IMR-90 (cell line): ENCODE data around the gene SURF4. TPM values are rescaled to one million over a fixed set of nuclear protein-coding genes. Genes with fewer than 3 reads are reported as not detected.

ENCODE experiments used
- ATAC-seq: fragments of 200-7000 bp; cut with Tn5 transposase; 2 replicates; pipeline ENCODE4 v1.9.1; 2020; ENCODE audit warnings: low read depth, mild to moderate bottlenecking, moderate library complexity
- BruUV-seq: library from RNA; stranded (reverse); fragments of 400-500 nt; replicated peaks from 2 replicates; lab custom pipeline; 2021; lab: Mats Ljungman, UMichigan
- CTCF ChIA-PET: fragments of 300-600 bp; formaldehyde crosslinking; extraction: SDS; loops from one replicate; lab custom pipeline; 2021; ENCODE audit warnings: antibody characterized with exemption; lab: Yijun Ruan, JAX
- POLR2A ChIA-PET: fragments of 300-600 bp; sonication (Branson Sonifier 250); formaldehyde crosslinking; loops from one replicate; lab custom pipeline; 2022; ENCODE audit warnings: antibody characterized with exemption; ENCODE audit not compliant: unreplicated experiment; lab: Charles Lee
- DNase-seq: peaks from one replicate; pipeline ENCODE4 v3.0.0; 2013
- H2AFZ ChIP-seq: replicated peaks from 2 replicates; pipeline ENCODE3; 2013; ENCODE audit warnings: low read length, mild to moderate bottlenecking; ENCODE audit not compliant: poor library complexity
- H2AK5ac ChIP-seq: 2 replicates; pipeline ENCODE4 v1.6.1; 2013; ENCODE audit warnings: low read depth, low read length, inconsistent platforms
- H2AK9ac ChIP-seq: replicated peaks from 2 replicates; pipeline ENCODE3; 2013; ENCODE audit warnings: mild to moderate bottlenecking, low read depth, low read length, moderate library complexity; ENCODE audit not compliant: poor library complexity
- H2BK120ac ChIP-seq: 2 replicates; pipeline ENCODE4 v1.6.1; 2013; ENCODE audit warnings: low read depth, low read length, inconsistent platforms
- H2BK15ac ChIP-seq: 3 replicates; pipeline ENCODE4 v1.6.1; 2013; ENCODE audit warnings: low read depth, low read length, inconsistent platforms
- H2BK20ac ChIP-seq: 2 replicates; pipeline ENCODE4 v1.6.1; 2013; ENCODE audit warnings: low read depth, mild to moderate bottlenecking, inconsistent platforms, low read length, moderate library complexity
- H2BK5ac ChIP-seq: 2 replicates; pipeline ENCODE4 v1.6.1; 2013; ENCODE audit warnings: mild to moderate bottlenecking, low read depth, low read length, inconsistent platforms; ENCODE audit not compliant: poor library complexity, severe bottlenecking
- H3K14ac ChIP-seq: replicated peaks from 2 replicates; pipeline ENCODE4 v1.6.1; 2013; ENCODE audit warnings: low read depth, low read length, inconsistent platforms
- H3K18ac ChIP-seq: 2 replicates; pipeline ENCODE4 v1.6.1; 2013; ENCODE audit warnings: low read depth, low read length, control low read depth
- H3K23ac ChIP-seq: 2 replicates; pipeline ENCODE4 v1.6.1; 2013; ENCODE audit warnings: low read depth, low read length, inconsistent platforms
- H3K27ac ChIP-seq: 2 replicates; pipeline ENCODE4 v1.5.1; 2013; ENCODE audit warnings: mild to moderate bottlenecking, control low read depth, low read length; ENCODE audit not compliant: insufficient read depth
- H3K27me3 ChIP-seq: 2 replicates; pipeline ENCODE4 v1.6.1; 2013; ENCODE audit warnings: low read length; ENCODE audit not compliant: control insufficient read depth, insufficient read depth
- H3K36me3 ChIP-seq: 2 replicates; pipeline ENCODE4 v1.6.1; 2013; ENCODE audit warnings: low read length, mixed read lengths; ENCODE audit not compliant: control insufficient read depth, insufficient read depth
- H3K4ac ChIP-seq: 2 replicates; pipeline ENCODE4 v1.6.1; 2013; ENCODE audit warnings: low read depth, low read length, inconsistent platforms
- H3K4me1 ChIP-seq: 2 replicates; pipeline ENCODE4 v1.6.1; 2013; ENCODE audit warnings: low read length, mixed read lengths; ENCODE audit not compliant: control insufficient read depth, insufficient read depth
- H3K4me2 ChIP-seq: 2 replicates; pipeline ENCODE4 v1.6.1; 2013; ENCODE audit warnings: low read depth, mild to moderate bottlenecking, control low read depth, low read length, moderate library complexity
- H3K4me3 ChIP-seq: 2 replicates; pipeline ENCODE4 v1.5.1; 2013; ENCODE audit warnings: low read depth, mild to moderate bottlenecking, control low read depth, low read length, moderate library complexity; ENCODE audit not compliant: insufficient read depth
- H3K56ac ChIP-seq: 2 replicates; pipeline ENCODE4 v1.6.1; 2013; ENCODE audit warnings: low read length, inconsistent platforms; ENCODE audit not compliant: insufficient read depth; ENCODE audit errors: extremely low read depth
- H3K79me1 ChIP-seq, 2 experiments: 2 replicates each; pipeline ENCODE4 v1.6.1; 2013; ENCODE audit warnings: low read length in 2 of 2, inconsistent platforms in 1 of 2, low read depth in 1 of 2
- H3K9ac ChIP-seq: 2 replicates; pipeline ENCODE4 v1.6.1; 2013; ENCODE audit warnings: low read depth, low read length, control low read depth
- H3K9me1 ChIP-seq: 2 replicates; pipeline ENCODE4 v1.6.1; 2013; ENCODE audit warnings: low read length, inconsistent platforms; ENCODE audit not compliant: insufficient read depth
- H3K9me3 ChIP-seq: 2 replicates; pipeline ENCODE4 v1.6.1; 2013; ENCODE audit warnings: low read length; ENCODE audit not compliant: control insufficient read depth, insufficient read depth
- H4K20me1 ChIP-seq: 2 replicates; pipeline ENCODE4 v1.6.1; 2013; ENCODE audit warnings: low read length, inconsistent platforms; ENCODE audit not compliant: insufficient read depth
- H4K5ac ChIP-seq: 2 replicates; pipeline ENCODE4 v1.6.1; 2013; ENCODE audit warnings: mild to moderate bottlenecking, low read depth, low read length, control low read depth
- H4K8ac ChIP-seq, 2 experiments: 2 replicates each; pipeline ENCODE4 v1.6.1; 2013; ENCODE audit warnings: low read depth in 2 of 2, low read length in 2 of 2, control low read depth in 1 of 2, inconsistent platforms in 1 of 2
- H4K91ac ChIP-seq: 2 replicates; pipeline ENCODE4 v1.6.1; 2013; ENCODE audit warnings: low read depth, low read length, inconsistent platforms; ENCODE audit not compliant: insufficient read depth
- NFE2L2 ChIP-seq: fragments of 150-350 bp; IDR thresholded peaks from 2 replicates; pipeline ENCODE4 v1.6.1; 2016; ENCODE audit warnings: low read depth, mild to moderate bottlenecking, low read length
- WGBS, 2 experiments: methylation state at CpG; one replicate each; pipeline versions ENCODE4 v1.1.5 to v1.1.7; 2013; ENCODE audit warnings: missing lambda C conversion rate in 2 of 2; ENCODE audit not compliant: insufficient read length in 1 of 2; ENCODE audit errors: extremely low coverage in 2 of 2; 5-methylcytosine and 5-hydroxymethylcytosine counted together
- dilution Hi-C: fragments of 300-500 bp; cut with HindIII; formaldehyde crosslinking; loops from one replicate; pipeline ENCODE4 v1.14.3; 2018; ENCODE audit warnings: low sequenced_read_pairs; ENCODE audit not compliant: unreplicated experiment
- in situ Hi-C: fragments of 300-500 bp; cut with MboI; formaldehyde crosslinking; loops from 3 replicates; pipeline ENCODE4 v1.14.3; 2019; ENCODE audit warnings: low sequenced_read_pairs, inconsistent platforms, mixed read lengths
- intact Hi-C: fragments of 100-400 bp; cut with micrococcal nuclease; formaldehyde crosslinking; loops from 2 replicates; pipeline ENCODE4 v1.10.0; 2022
- polyA plus RNA-seq, 3 experiments: library from polyadenylated mRNA; depleted of rRNA; stranded (reverse); fragments of >200 nt; gene quantifications; 2 replicates each; pipeline ENCODE4 v1.2.3, GENCODE V29; 2012; ENCODE audit warnings: low replicate concordance in 1 of 3
- total RNA-seq: library from RNA; depleted of rRNA; stranded (reverse); fragments of >200 nt; gene quantifications from 2 replicates; pipeline ENCODE4 v1.2.3, GENCODE V29; 2012

SURF4 gene
- total and polyA plus RNA-seq, 2 of the 4 experiments (the other 2 are of a cell fraction): 307 to 532 TPM

- in situ Hi-C loops (no loop called here), dilution Hi-C loops (no loop called here), intact Hi-C loops (no loop called here)
- Histone ChIP-seq H3K18ac (no peak overlapping the region), H2AK5ac (no peak overlapping the region), H4K20me1 (no peaks in the 10 kb centered on the region; the same call in 1 of the 2 replicates), H2BK20ac (no peak overlapping the region), H3K27me3 (peaks cover 1% of the 10 kb centered on the region; the same call in 1 of the 2 replicates), H3K56ac (no peak overlapping the region), H3K9me1 (no peaks in the 10 kb centered on the region), H2BK15ac (no peak overlapping the region), H3K79me1 (no peaks in the 10 kb centered on the region), H4K5ac (no peak overlapping the region), H3K4me3 (no peak overlapping the region), H2BK120ac (no peak overlapping the region), H3K14ac (no peak overlapping the region), H2AFZ (no peak overlapping the region), H3K9me3 (no peaks in the 10 kb centered on the region), H2AK9ac (no peak overlapping the region), H3K23ac (no peak overlapping the region), H3K36me3 (no peaks in the 10 kb centered on the region), H3K4ac (no peak overlapping the region), H3K4me1 (no peaks in the 10 kb centered on the region), H3K27ac (no peak overlapping the region), H3K9ac (no peak overlapping the region), H4K91ac (no peak overlapping the region), H3K4me2 (no peak overlapping the region), H4K8ac (no peak overlapping the region), H2BK5ac (no peak overlapping the region)
- TF ChIP-seq NFE2L2: no peak
- ChIA-PET CTCF (no interaction called here), POLR2A (no interaction called here)
- ATAC-seq (no peak), DNase-seq (no peak)
- no TSS peak for BruUV-seq
- WGBS, 2 experiments: 64% methylated on average over 8 of the region's 14 CpGs; no CpG with 5 or more reads in 1 of the 2 experiments
Observed at GRCh38 chr9:133385452-133385851, 9.6 kb upstream of the SURF4 start.
